Measurements from ENCODE around the gene CCDC169.

DNA sequence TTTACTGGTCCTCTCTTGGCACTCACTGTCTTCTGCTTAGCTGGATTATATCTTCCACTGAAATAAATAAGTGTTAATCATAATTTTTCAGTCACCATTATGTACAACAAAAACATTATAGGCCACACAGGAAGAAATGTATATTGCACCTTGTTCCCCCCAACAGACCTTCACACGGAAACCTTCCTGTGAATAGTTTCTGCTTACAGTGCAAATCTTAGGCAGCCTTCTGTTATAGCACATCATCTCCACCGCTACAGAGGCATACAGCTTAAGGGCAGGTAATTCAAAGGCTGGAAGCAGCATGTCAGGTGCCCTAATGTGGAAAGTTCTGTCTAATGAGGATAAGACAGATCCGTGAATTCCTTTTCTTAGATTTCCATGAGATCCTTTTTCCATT is 66.4 kb downstream of the CCDC169 start:
- TF ChIP-seq, protein P1, sequence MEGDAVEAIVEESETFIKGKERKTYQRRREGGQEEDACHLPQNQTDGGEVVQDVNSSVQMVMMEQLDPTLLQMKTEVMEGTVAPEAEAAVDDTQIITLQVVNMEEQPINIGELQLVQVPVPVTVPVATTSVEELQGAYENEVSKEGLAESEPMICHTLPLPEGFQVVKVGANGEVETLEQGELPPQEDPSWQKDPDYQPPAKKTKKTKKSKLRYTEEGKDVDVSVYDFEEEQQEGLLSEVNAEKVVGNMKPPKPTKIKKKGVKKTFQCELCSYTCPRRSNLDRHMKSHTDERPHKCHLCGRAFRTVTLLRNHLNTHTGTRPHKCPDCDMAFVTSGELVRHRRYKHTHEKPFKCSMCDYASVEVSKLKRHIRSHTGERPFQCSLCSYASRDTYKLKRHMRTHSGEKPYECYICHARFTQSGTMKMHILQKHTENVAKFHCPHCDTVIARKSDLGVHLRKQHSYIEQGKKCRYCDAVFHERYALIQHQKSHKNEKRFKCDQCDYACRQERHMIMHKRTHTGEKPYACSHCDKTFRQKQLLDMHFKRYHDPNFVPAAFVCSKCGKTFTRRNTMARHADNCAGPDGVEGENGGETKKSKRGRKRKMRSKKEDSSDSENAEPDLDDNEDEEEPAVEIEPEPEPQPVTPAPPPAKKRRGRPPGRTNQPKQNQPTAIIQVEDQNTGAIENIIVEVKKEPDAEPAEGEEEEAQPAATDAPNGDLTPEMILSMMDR (IDR thresholded peaks at IDR 0.05) = no peak
- no peak for TF ChIP-seq POLR2A (IDR thresholded peaks at IDR 0.05)

Data from thyroid gland (tissue), 4 donors.